Lower leg skin (tissue), 4 donors: ENCODE results near the gene SLC39A9. TPM values are rescaled to one million over a fixed set of nuclear protein-coding genes. Genes with fewer than 3 reads are reported as not detected.

Experiments used
- DNase-seq, 2 donors: peaks; one replicate each; pipeline ENCODE4 v3.0.0-alpha.2; 2019; ENCODE audit warnings: low spot score in 2 of 2
- H3K4me3 ChIP-seq: fragments of 200-600 bp; sonication (generic); 2 replicates; pipeline ENCODE4 v1.5.1; 2017; ENCODE audit warnings: mild to moderate bottlenecking, low read depth; ENCODE audit not compliant: poor library complexity, severe bottlenecking
- CTCF ChIP-seq, 3 donors: fragments of 450-650 bp; IDR thresholded peaks; one replicate each; pipeline ENCODE4 v1.5.1; 2016; ENCODE audit warnings: antibody characterized with exemption in 3 of 3, mild to moderate bottlenecking in 3 of 3, moderate library complexity in 2 of 3
- POLR2A ChIP-seq, 2 donors: fragments of 450-650 bp; IDR thresholded peaks; one replicate each; pipeline ENCODE4 v1.6.1; 2016 to 2017; ENCODE audit warnings: antibody characterized with exemption in 2 of 2, mild to moderate bottlenecking in 1 of 2, moderate library complexity in 1 of 2
- WGBS, 2 donors: methylation state at CpG; one replicate each; pipeline ENCODE4 v1.1.5; 2018; 5-methylcytosine and 5-hydroxymethylcytosine counted together
- intact Hi-C: fragments of 100-400 bp; cut with DNase I; formaldehyde crosslinking; loops from one replicate; pipeline ENCODE4 v1.15.0; 2023; ENCODE audit warnings: low total_unique reads
- total RNA-seq, 4 donors: library from RNA; depleted of rRNA; stranded (reverse); fragments of >200 nt; gene quantifications; one replicate each; pipeline ENCODE4 v1.1.0, GENCODE V29; 2016

Gene SLC39A9
- total RNA-seq, 4 donors from 2014 or later: 33.1 to 68.2 (median 49.0) TPM

GRCh38 chr14:69372146-69372545 lies 26.3 kb upstream of the SLC39A9 start:
- no peak overlapping the region for H3K4me3 ChIP-seq
- TF ChIP-seq POLR2A (IDR thresholded peaks at IDR 0.05) (no peak), CTCF (IDR thresholded peaks at IDR 0.05) (no peak)
- intact Hi-C loops: no loop called here
- 97 to 100% methylated on average over 3 of the region's 3 CpGs for WGBS, 2 donors
- no peak for DNase-seq

- 0 to 92% methylated on average over 1 of the region's 1 CpG for WGBS, 2 donors
- DNase-seq: no peak
- intact Hi-C loops: no loop called here
- TF ChIP-seq POLR2A (IDR thresholded peaks at IDR 0.05): no peak
- TF ChIP-seq CTCF (IDR thresholded peaks at IDR 0.05): no peak
- no peak overlapping the region for H3K4me3 ChIP-seq
These were observed 25.4 kb upstream of the SLC39A9 start for GRCh38 chr14:69373104-69373503.

DNA sequence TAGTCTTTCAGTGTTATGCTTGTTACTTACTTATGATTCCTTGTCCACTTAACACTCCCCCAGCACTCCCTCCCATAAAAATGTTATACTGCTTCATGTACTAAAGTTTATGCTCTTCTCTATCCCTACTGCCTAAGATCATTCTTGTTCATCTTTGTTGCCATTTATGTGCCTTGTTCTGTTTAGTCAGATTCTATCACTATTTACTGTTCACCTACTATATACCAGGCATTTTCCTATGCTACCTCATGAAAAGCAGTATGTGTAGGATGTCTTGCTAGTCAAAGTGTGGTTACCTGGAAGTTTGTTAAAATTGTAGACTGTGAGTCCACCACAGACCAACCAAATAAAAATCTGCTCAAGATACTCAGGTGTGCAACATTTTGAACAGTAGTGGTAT lies 24.3 kb upstream of the SLC39A9 start:
- no peak for DNase-seq
- H3K4me3 ChIP-seq: no peak overlapping the region
- TF ChIP-seq CTCF (IDR thresholded peaks at IDR 0.05) (no peak), POLR2A (IDR thresholded peaks at IDR 0.05) (no peak)
- intact Hi-C loops: no loop called here

DNA sequence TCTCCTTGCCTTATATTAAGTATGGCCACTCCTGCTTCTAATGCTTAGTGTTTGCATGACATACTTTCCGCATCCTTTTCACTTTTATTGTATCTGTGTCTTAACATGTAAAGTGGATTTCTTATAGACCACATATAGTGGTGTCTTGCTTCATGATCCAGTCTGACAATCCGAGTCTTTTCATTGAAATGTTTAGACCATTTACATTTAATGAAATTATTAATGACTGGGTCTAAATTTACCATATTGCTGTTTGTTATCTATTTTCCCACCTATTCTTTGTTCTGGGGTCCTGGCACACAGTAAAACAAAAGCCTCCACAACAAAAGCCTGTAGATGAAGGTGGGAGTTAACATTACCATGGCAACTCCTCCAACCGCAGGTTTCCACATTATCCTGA lies 23.3 kb upstream of the SLC39A9 start:
- intact Hi-C loops: no loop called here
- 78 to 95% methylated on average over 3 of the region's 3 CpGs for WGBS, 2 donors
- no peak overlapping the region for H3K4me3 ChIP-seq
- DNase-seq: no peak
- TF ChIP-seq POLR2A (IDR thresholded peaks at IDR 0.05) (no peak), CTCF (IDR thresholded peaks at IDR 0.05) (no peak)

- no peak overlapping the region for H3K4me3 ChIP-seq
- WGBS, 2 donors: 95 to 98% methylated on average over 5 of the region's 5 CpGs
- DNase-seq: no peak
- intact Hi-C loops: no loop called here
- TF ChIP-seq POLR2A (IDR thresholded peaks at IDR 0.05) (no peak), CTCF (IDR thresholded peaks at IDR 0.05) (no peak)
These were observed 22.8 kb upstream of the SLC39A9 start for GRCh38 chr14:69375722-69376121.

DNA sequence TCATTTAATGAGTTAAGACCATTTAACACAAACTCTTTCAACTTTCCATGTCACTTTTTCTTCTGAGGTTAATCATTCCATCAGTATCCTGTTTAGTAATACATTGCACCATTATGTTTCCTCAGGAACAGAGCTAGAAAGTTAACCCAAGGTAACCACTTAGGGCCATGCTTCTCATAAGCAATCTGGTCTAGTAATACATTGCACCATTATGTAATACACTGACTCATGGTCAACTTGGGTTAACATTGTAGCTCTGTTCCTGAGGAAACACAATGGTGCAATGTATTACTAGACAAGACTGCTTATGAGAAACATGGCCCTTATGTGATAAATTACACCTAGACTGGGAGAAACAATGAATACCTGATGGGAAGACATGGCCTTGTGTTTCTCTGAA lies 22.1 kb upstream of the SLC39A9 start:
- no peak for DNase-seq
- TF ChIP-seq CTCF (IDR thresholded peaks at IDR 0.05): no peak
- intact Hi-C loops: no loop called here
- H3K4me3 ChIP-seq: no peak overlapping the region
